Gastrocnemius medialis (tissue), 4 donors: ENCODE data around the gene IL2RA. TPM values are rescaled to one million over a fixed set of nuclear protein-coding genes. Genes with fewer than 3 reads are reported as not detected.

ENCODE experiments used
- ATAC-seq, 2 donors: fragments of 150-250 bp; one replicate each; pipeline ENCODE4 v1.9.1; 2016
- DNase-seq, 2 donors: peaks; one replicate each; pipeline ENCODE4 v3.0.0-alpha.2; 2019
- H3K27ac ChIP-seq, 4 donors: fragments of 200-600 bp; sonication (generic); 1 replicate in 1 of 4; 2 replicates in 3 of 4; pipeline ENCODE4 v1.5.1; 2016 to 2018; ENCODE audit warnings: mild to moderate bottlenecking in 2 of 4, moderate library complexity in 1 of 4
- H3K27me3 ChIP-seq, 3 donors: fragments of 200-600 bp; sonication (generic) in 2 of 3; 1 replicate in 1 of 3; 2 replicates in 2 of 3; pipeline versions ENCODE4 v1.5.1 to v1.6.0; 2016 to 2019; ENCODE audit warnings: mild to moderate bottlenecking in 1 of 3, moderate library complexity in 1 of 3
- H3K36me3 ChIP-seq, 2 donors: fragments of 200-600 bp; sonication (generic) in 1 of 2; one replicate each; pipeline ENCODE4 v1.5.1; 2017 to 2018
- H3K4me1 ChIP-seq, 2 donors: fragments of 200-600 bp; sonication (generic) in 1 of 2; one replicate each; pipeline ENCODE4 v1.5.1; 2016 to 2017; ENCODE audit warnings: mild to moderate bottlenecking in 2 of 2
- H3K4me3 ChIP-seq, 4 donors: fragments of 200-600 bp; sonication (generic) in 3 of 4; 1 replicate in 1 of 4; 2 replicates in 3 of 4; pipeline ENCODE4 v1.5.1; 2016 to 2019; ENCODE audit warnings: mild to moderate bottlenecking in 2 of 4
- H3K9me3 ChIP-seq, 3 donors: fragments of 200-600 bp; sonication (generic) in 2 of 3; 1 replicate in 1 of 3; 2 replicates in 2 of 3; pipeline ENCODE4 v1.5.1; 2016 to 2019
- POLR2A ChIP-seq, 2 donors: fragments of 450-650 bp; IDR thresholded peaks; one replicate each; pipeline ENCODE4 v1.6.1; 2017; ENCODE audit warnings: antibody characterized with exemption in 2 of 2, mild to moderate bottlenecking in 2 of 2, moderate library complexity in 2 of 2
- in situ Hi-C, 4 donors: fragments of 200-750 bp; cut with MboI; loops; one replicate each; pipeline versions ENCODE4 v1.15.0 to v1.8.0; 2017; ENCODE audit warnings: low sequenced_read_pairs in 4 of 4
- intact Hi-C: fragments of 100-400 bp; cut with DNase I; formaldehyde crosslinking; loops from one replicate; pipeline ENCODE4 v1.15.1; 2023; ENCODE audit warnings: low total_unique reads
- total RNA-seq, 4 donors: library from RNA; depleted of rRNA; stranded (reverse); fragments of >200 nt; gene quantifications; one replicate each; pipeline versions ENCODE4 v1.1.0 to v1.2.3, GENCODE V29; 2016
- TF ChIP-seq, protein P1 (sequence below), 5 experiments: fragments of 450-650 bp in 3 of 5; fragments of 200-600 bp in 2 of 5; sonication (generic) in 2 of 5; IDR thresholded peaks in 4 of 5; conservative IDR thresholded peaks in 1 of 5; 1 replicate in 4 of 5; 2 replicates in 1 of 5; pipeline ENCODE4 v1.5.1; 2016 to 2019; ENCODE audit warnings: antibody characterized with exemption in 5 of 5, mild to moderate bottlenecking in 3 of 5, moderate library complexity in 3 of 5

IL2RA gene
- total RNA-seq, 4 donors from 2014 or later: 2.1 TPM; not detected in 3

- no peak for DNase-seq
- no peak for ATAC-seq
- H3K36me3 ChIP-seq: no peaks in the 10 kb centered on the region
- intact Hi-C loops: no loop called here
- peaks cover 0 to 3% (median 2%) of the 10 kb centered on the region in 3 donors for H3K9me3 ChIP-seq
- no peak overlapping the region for H3K4me3 ChIP-seq
- H3K4me1 ChIP-seq: peaks cover 8% of the 10 kb centered on the region in 2 donors
- TF ChIP-seq, protein P1, sequence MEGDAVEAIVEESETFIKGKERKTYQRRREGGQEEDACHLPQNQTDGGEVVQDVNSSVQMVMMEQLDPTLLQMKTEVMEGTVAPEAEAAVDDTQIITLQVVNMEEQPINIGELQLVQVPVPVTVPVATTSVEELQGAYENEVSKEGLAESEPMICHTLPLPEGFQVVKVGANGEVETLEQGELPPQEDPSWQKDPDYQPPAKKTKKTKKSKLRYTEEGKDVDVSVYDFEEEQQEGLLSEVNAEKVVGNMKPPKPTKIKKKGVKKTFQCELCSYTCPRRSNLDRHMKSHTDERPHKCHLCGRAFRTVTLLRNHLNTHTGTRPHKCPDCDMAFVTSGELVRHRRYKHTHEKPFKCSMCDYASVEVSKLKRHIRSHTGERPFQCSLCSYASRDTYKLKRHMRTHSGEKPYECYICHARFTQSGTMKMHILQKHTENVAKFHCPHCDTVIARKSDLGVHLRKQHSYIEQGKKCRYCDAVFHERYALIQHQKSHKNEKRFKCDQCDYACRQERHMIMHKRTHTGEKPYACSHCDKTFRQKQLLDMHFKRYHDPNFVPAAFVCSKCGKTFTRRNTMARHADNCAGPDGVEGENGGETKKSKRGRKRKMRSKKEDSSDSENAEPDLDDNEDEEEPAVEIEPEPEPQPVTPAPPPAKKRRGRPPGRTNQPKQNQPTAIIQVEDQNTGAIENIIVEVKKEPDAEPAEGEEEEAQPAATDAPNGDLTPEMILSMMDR (IDR thresholded peaks at IDR 0.05 in 4 of 5, conservative IDR thresholded peaks at IDR 0.05 in 1 of 5): no peak
- no peak for TF ChIP-seq POLR2A (IDR thresholded peaks at IDR 0.05)
- H3K27me3 ChIP-seq: no peaks in the 10 kb centered on the region
- in situ Hi-C loops: no loop called here
- H3K27ac ChIP-seq: no peak overlapping the region
Observed at GRCh38 chr10:6030217-6030616, 31.9 kb downstream of the IL2RA start.

DNA sequence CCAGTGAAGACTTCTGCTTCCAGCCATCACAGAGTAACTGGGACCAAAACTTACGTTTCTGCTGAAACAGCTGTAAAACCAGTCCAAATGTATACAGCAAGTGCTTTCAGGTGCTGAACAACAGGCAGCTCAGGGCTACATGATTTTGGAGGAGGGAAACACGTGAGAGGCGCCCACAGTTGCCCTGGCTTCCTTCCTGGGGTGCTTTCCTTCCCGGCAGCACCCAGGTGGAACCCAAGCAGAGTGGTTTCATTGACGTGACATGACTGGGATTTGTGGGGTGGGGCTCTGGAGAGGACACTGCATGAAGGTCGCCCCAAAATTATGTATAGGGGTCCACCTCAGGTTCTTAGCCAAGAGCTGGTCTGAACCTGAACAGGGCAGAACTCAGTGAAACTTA is 34.2 kb downstream of the IL2RA start:
- Histone ChIP-seq H3K4me3 (no peak overlapping the region), H3K4me1 (no peaks in the 10 kb centered on the region), H3K9me3 (peaks cover 0 to 3% (median 2%) of the 10 kb centered on the region in 3 donors), H3K27me3 (no peaks in the 10 kb centered on the region), H3K27ac (no peak overlapping the region), H3K36me3 (no peaks in the 10 kb centered on the region)
- TF ChIP-seq, protein P1 (IDR thresholded peaks at IDR 0.05 in 4 of 5, conservative IDR thresholded peaks at IDR 0.05 in 1 of 5): no peak
- TF ChIP-seq POLR2A (IDR thresholded peaks at IDR 0.05): no peak
- no peak for DNase-seq
- intact Hi-C loops (no loop called here), in situ Hi-C loops (no loop called here)
- no peak for ATAC-seq

DNA sequence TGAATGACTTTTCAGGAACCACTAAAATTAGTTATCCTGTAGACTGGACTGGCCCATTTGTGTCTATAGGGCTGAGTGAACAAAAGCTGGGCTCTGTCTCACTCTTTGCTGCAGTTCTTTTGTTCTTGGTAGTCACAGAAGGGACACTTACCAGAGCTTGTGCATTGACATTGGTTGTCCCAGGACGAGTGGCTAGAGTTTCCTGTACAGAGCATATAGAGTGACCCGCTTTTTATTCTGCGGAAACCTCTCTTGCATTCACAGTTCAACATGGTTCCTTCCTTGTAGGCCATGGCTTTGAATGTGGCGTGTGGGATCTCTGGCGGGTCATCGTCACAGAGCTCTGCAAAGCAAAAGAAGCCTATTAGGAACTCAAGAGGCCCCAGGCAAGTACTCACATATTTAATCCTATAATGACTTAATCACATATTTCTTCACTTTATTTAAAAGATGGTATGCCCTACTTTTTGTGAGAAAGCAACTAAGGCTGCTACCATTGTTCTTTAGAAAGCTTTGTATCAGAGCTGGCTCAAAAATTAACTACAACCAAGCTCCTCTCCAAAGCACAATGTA is 36.4 kb downstream of the IL2RA start:
- DNase-seq: no peak
- Histone ChIP-seq H3K27me3 (no peaks in the 10 kb centered on the region), H3K4me3 (no peak overlapping the region), H3K9me3 (peaks cover 0 to 3% (median 2%) of the 10 kb centered on the region in 3 donors), H3K27ac (no peak overlapping the region), H3K4me1 (no peaks in the 10 kb centered on the region), H3K36me3 (no peaks in the 10 kb centered on the region)
- no peak for TF ChIP-seq POLR2A (IDR thresholded peaks at IDR 0.05)
- TF ChIP-seq, protein P1 (IDR thresholded peaks at IDR 0.05 in 4 of 5, conservative IDR thresholded peaks at IDR 0.05 in 1 of 5): no peak
- intact Hi-C loops: no loop called here
- in situ Hi-C loops: no loop called here
- ATAC-seq: no peak

DNA sequence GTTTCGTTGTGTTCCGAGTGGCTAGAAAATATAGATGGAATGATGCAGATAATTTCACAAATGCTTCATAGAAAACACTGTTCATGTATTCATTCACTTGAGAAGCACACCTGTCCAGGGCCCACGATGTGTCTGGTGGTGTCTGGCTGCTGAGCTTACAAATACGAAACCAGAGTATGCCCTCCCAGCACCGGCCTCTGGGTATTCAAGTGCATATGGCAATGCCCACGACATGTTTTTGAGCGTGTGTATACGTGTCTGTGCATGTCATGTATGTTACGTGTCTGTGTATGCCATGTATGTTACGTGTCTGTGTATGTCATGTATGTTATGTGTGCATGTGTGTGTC is 37.9 kb downstream of the IL2RA start:
- TF ChIP-seq, protein P1 (IDR thresholded peaks at IDR 0.05 in 4 of 5, conservative IDR thresholded peaks at IDR 0.05 in 1 of 5): no peak
- no peak for TF ChIP-seq POLR2A (IDR thresholded peaks at IDR 0.05)
- H3K27ac ChIP-seq: no peak overlapping the region
- DNase-seq (no peak), ATAC-seq (no peak)
- H3K4me1 ChIP-seq: no peaks in the 10 kb centered on the region
- no peak overlapping the region for H3K4me3 ChIP-seq
- in situ Hi-C loops: no loop called here
- H3K36me3 ChIP-seq: no peaks in the 10 kb centered on the region
- no peaks in the 10 kb centered on the region for H3K9me3 ChIP-seq
- no peaks in the 10 kb centered on the region for H3K27me3 ChIP-seq
- intact Hi-C loops: no loop called here
